Mucosa of rectum (tissue), 2 donors: Measurements from ENCODE around the gene IL12RB1.

Source experiments
- H3K27ac ChIP-seq, 2 donors: one replicate each; pipeline ENCODE4 v1.7.0; 2013; ENCODE audit warnings: inconsistent platforms in 2 of 2, low read depth in 2 of 2, low read length in 2 of 2
- H3K27me3 ChIP-seq, 2 donors: one replicate each; pipeline ENCODE4 v1.7.0; 2013; ENCODE audit warnings: low read length in 2 of 2; ENCODE audit not compliant: control insufficient read depth in 2 of 2, insufficient read depth in 2 of 2
- H3K36me3 ChIP-seq, 2 donors: one replicate each; pipeline ENCODE4 v1.7.0; 2013; ENCODE audit warnings: low read length in 2 of 2; ENCODE audit not compliant: control insufficient read depth in 2 of 2, insufficient read depth in 2 of 2
- H3K4me1 ChIP-seq, 2 donors: one replicate each; pipeline ENCODE4 v1.7.0; 2013; ENCODE audit warnings: low read length in 2 of 2, mild to moderate bottlenecking in 1 of 2; ENCODE audit not compliant: control insufficient read depth in 2 of 2, insufficient read depth in 2 of 2
- H3K4me3 ChIP-seq, 2 donors: one replicate each; pipeline ENCODE4 v1.7.0; 2013; ENCODE audit warnings: low read length in 2 of 2
- H3K9ac ChIP-seq, 2 donors: one replicate each; pipeline ENCODE4 v1.7.0; 2013; ENCODE audit warnings: low read length in 2 of 2, low read depth in 1 of 2, mild to moderate bottlenecking in 1 of 2
- H3K9me3 ChIP-seq, 2 donors: one replicate each; pipeline ENCODE4 v1.7.0; 2013; ENCODE audit warnings: low read length in 2 of 2; ENCODE audit not compliant: control insufficient read depth in 2 of 2
- donor health status: healthy.
- donor health status: Normal muscosa, but diverticular disease.

The IL12RB1 gene

GRCh38 chr19:18122424-18122823 is 35.7 kb upstream of the IL12RB1 start:
- H3K4me1 ChIP-seq: peaks cover 14 to 18% of the 10 kb centered on the region in 2 donors
- H3K9me3 ChIP-seq: no peaks in the 10 kb centered on the region
- H3K27ac ChIP-seq: no peak overlapping the region
- H3K36me3 ChIP-seq: peaks cover 29 to 32% of the 10 kb centered on the region in 2 donors
- H3K9ac ChIP-seq: no peak overlapping the region
- no peaks in the 10 kb centered on the region for H3K27me3 ChIP-seq
- H3K4me3 ChIP-seq: no peak overlapping the region

- H3K4me3 ChIP-seq: no peak overlapping the region
- H3K9ac ChIP-seq: no peak overlapping the region
- H3K9me3 ChIP-seq: no peaks in the 10 kb centered on the region
- peaks cover 29 to 32% of the 10 kb centered on the region in 2 donors for H3K36me3 ChIP-seq
- H3K27me3 ChIP-seq: no peaks in the 10 kb centered on the region
- no peak overlapping the region for H3K27ac ChIP-seq
- peaks cover 19 to 22% of the 10 kb centered on the region in 2 donors for H3K4me1 ChIP-seq
Measured at GRCh38 chr19:18121166-18121565, 34.4 kb upstream of the IL12RB1 start.

- Histone ChIP-seq H3K4me1 (peaks cover 19 to 22% of the 10 kb centered on the region in 2 donors), H3K4me3 (no peak overlapping the region), H3K27me3 (no peaks in the 10 kb centered on the region), H3K9me3 (no peaks in the 10 kb centered on the region), H3K27ac (peak overlapping the region in 1 of 2 donors; percentile 61), H3K36me3 (peaks cover 28 to 32% of the 10 kb centered on the region in 2 donors), H3K9ac (no peak overlapping the region)
Measured at GRCh38 chr19:18120127-18120526, 33.4 kb upstream of the IL12RB1 start.

- Histone ChIP-seq H3K9ac (no peak overlapping the region), H3K27ac (peak overlapping the region in 1 of 2 donors; percentile 61), H3K4me1 (peaks cover 19 to 22% of the 10 kb centered on the region in 2 donors)
Measured at GRCh38 chr19:18119717-18120105, 33.0 kb upstream of the IL12RB1 start.

GRCh38 chr19:18119013-18119716 is 32.4 kb upstream of the IL12RB1 start:
- H3K27me3 ChIP-seq: no peaks in the 10 kb centered on the region
- H3K9ac ChIP-seq: peak overlapping the region in 1 of 2 donors; percentile 41
- peaks cover 19 to 22% of the 10 kb centered on the region in 2 donors for H3K4me1 ChIP-seq
- H3K4me3 ChIP-seq: peak overlapping the region; percentile 67 to 78
- peaks cover 28% of the 10 kb centered on the region in 2 donors for H3K36me3 ChIP-seq
- no peaks in the 10 kb centered on the region for H3K9me3 ChIP-seq
- H3K27ac ChIP-seq: peak overlapping the region in 1 of 2 donors; percentile 61

More at GRCh38 chr19:18119717-18120105, 33.0 kb upstream of the IL12RB1 start:
- Histone ChIP-seq H3K4me3 (peak overlapping the region in 1 of 2 donors; percentile 78), H3K36me3 (peaks cover 29 to 32% of the 10 kb centered on the region in 2 donors), H3K9me3 (no peaks in the 10 kb centered on the region), H3K27me3 (no peaks in the 10 kb centered on the region)

- peak overlapping the region; percentile 67 to 68 for H3K9ac ChIP-seq
- no peaks in the 10 kb centered on the region for H3K9me3 ChIP-seq
- peak overlapping the region in 1 of 2 donors; percentile 61 for H3K27ac ChIP-seq
- H3K36me3 ChIP-seq: peaks cover 23 to 26% of the 10 kb centered on the region in 2 donors
- H3K4me1 ChIP-seq: peaks cover 19 to 22% of the 10 kb centered on the region in 2 donors
- peak overlapping the region; percentile 67 to 78 for H3K4me3 ChIP-seq
- no peaks in the 10 kb centered on the region for H3K27me3 ChIP-seq
Measured at GRCh38 chr19:18118420-18119012, 31.8 kb upstream of the IL12RB1 start.

DNA sequence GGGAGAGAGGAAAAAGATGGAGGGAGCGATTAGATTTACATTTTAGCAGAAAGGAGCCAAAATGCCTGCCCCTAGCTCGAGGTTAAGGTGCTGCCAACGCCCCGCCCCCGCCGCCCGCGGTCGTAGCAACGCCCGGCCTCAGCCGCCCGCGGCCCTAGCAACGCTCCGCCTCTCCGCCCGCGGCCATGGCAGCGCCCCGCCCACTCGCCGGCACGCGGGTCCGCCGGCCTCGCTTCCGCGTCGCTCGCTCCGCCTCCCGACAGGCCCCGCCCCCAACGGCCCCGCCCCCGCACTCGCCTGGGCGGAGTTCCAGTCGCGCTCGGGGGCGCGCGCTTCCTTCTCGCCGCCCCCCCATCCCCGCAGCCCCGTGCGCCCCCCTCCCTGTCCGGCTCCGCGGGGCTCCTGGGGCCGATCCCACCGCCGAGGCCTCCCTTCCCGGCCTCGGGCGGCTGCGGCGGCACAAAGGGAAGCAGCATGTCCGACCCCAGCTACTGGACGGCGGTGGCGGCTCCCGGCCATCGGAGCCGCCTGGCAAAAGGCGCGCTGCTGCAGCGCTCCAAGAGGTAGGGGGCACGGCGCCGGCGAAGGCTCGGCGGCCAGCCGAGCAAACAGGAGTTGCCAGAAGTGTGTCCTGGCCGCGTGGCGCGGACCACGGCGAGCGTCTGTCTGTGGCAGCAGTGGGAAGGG is 31.1 kb upstream of the IL12RB1 start:
- Histone ChIP-seq H3K9me3 (no peaks in the 10 kb centered on the region), H3K9ac (peak overlapping the region; percentile 67 to 68), H3K4me1 (peaks cover 19 to 22% of the 10 kb centered on the region in 2 donors), H3K27ac (peak overlapping the region in 1 of 2 donors; percentile 56), H3K36me3 (peaks cover 17 to 23% of the 10 kb centered on the region in 2 donors), H3K4me3 (peak overlapping the region; percentile 67 to 78), H3K27me3 (no peaks in the 10 kb centered on the region)

- H3K36me3 ChIP-seq: peaks cover 12 to 18% of the 10 kb centered on the region in 2 donors
- peak overlapping the region; percentile 24 to 44 for H3K9ac ChIP-seq
- H3K27me3 ChIP-seq: no peaks in the 10 kb centered on the region
- peak overlapping the region; percentile 49 to 59 for H3K4me3 ChIP-seq
- peaks cover 19 to 25% of the 10 kb centered on the region in 2 donors for H3K4me1 ChIP-seq
- no peak overlapping the region for H3K27ac ChIP-seq
- H3K9me3 ChIP-seq: no peaks in the 10 kb centered on the region
Measured at GRCh38 chr19:18117364-18117691, 30.6 kb upstream of the IL12RB1 start.

DNA sequence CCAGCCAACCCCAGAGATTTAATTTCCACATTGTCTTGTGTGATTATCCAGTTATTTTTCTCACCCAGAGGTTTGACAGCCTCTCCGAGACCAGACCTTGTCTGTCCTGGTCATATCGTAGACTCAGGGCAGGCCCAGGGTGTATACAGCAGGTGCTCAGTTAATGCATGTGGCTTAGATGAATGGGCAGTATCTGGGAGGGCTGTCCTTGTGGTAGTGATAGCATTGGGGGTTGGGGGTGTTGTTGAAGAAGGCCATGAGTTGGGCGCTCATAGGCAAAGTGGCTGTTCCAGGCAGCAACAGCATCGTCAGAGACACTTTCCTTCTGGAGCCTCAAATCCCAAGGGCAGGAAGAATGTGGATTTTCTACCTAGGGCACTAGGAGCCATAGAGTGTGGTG is 27.7 kb upstream of the IL12RB1 start:
- no peaks in the 10 kb centered on the region for H3K27me3 ChIP-seq
- H3K4me3 ChIP-seq: no peak overlapping the region
- no peaks in the 10 kb centered on the region for H3K9me3 ChIP-seq
- H3K36me3 ChIP-seq: peaks cover 2 to 15% of the 10 kb centered on the region in 2 donors
- no peak overlapping the region for H3K27ac ChIP-seq
- peaks cover 32 to 36% of the 10 kb centered on the region in 2 donors for H3K4me1 ChIP-seq
- no peak overlapping the region for H3K9ac ChIP-seq

- Histone ChIP-seq H3K27me3 (no peaks in the 10 kb centered on the region), H3K4me1 (peaks cover 34 to 36% of the 10 kb centered on the region in 2 donors), H3K36me3 (peaks cover 2 to 15% of the 10 kb centered on the region in 2 donors), H3K27ac (no peak overlapping the region), H3K9me3 (no peaks in the 10 kb centered on the region), H3K9ac (no peak overlapping the region), H3K4me3 (no peak overlapping the region)
Measured at GRCh38 chr19:18113827-18114226, 27.1 kb upstream of the IL12RB1 start.
